Activated CD8-positive, alpha-beta memory T cell treated with anti-CD3 and anti-CD28 coated beads for 24 hours (primary cell): ENCODE data around the gene SEC63.

Source experiments
- DNase-seq: peaks from one replicate; pipeline ENCODE4 v3.0.0-alpha.2; 2020

The SEC63 gene

DNA sequence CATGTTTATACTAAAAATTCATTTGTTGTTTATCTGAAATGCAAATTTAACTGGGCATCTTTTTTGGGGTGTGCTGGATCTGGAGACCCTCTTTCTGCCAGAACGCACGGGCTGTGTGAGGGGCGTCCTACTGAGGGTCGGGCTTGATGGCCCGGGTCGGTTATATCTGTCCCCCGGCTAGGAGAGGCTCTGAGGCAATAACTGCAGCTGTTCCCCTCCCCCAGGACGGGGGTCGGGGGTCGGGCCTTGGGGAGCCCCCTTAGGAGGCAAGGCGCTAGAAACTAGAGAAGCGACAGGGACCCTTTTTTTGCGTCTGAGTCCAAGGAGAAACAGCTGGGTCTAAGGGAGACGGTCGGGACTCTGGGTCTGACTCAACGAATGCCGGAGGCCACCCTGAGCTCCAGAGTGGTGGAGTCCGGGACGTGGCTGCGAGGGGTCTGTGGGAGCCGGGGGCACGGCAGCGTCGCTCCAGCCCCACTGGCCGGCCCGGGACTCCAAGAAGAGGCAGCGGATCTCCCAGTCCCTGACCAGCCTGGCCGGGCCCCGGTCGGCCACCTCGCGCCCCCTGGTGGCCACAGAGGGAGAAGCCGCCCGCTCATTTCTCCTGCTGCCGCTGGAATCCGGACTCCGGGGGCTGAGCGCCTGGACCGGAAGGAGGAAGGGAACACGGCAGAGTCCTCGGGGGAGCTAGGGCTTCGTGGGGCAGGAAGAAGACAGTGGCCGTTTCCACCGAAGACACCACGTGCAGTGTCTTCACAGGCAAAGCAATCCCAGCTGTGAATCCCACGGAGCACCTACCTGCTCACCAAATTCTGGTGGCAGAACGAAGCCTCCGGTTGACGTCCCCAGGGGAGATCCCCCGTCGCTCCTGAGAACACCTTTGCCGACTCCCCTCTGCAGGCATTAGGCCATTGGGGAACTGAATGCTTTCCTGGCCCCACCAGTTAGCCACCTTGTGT is 109.9 kb downstream of the SEC63 start:
- peak; percentile 96 for DNase-seq

DNA sequence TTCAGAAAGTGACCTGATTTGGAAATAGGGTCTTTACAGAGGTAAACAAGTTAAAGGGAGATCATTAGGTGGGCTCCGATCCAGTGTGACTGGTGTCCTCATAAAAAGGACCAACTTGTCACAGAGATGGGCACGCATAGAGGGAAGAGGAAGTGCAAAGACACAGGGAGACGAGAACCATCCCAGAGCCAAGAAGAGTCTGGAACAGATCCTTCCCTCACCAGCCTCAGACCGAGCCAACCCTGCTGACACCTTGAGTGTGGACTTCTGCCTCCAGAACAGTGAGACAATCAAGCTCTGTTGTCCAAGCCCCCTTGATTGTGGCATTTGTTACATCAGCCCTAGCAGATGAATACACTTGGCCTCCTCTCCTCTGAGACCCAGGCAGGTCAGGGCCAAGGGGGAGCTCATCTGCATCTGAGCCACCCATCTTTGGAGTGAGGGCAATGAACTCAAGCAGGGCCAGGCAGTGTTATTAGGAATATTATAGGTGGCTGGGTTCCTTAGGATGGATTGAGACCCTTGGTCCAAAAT is 111.7 kb downstream of the SEC63 start:
- no peak for DNase-seq

DNA sequence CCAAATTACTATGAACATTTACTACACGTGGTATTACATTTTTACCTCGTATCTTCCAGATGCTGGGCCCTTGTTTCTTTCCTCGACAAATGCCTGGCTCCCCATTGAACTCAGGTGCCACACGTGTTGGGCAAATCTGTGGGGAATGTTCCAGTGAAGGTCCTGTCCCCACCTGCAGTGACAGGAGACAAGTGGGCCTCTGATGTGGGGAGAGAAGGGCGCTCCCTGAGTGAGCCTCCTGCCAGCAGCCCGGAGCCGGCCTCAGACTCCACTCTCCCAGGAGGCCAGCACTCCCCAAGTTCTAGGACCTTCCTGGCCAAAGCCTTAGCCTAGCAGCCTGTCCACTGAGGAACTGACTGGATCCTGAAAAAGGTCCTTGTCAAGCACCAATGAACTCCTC is 112.2 kb downstream of the SEC63 start:
- no peak for DNase-seq

DNA sequence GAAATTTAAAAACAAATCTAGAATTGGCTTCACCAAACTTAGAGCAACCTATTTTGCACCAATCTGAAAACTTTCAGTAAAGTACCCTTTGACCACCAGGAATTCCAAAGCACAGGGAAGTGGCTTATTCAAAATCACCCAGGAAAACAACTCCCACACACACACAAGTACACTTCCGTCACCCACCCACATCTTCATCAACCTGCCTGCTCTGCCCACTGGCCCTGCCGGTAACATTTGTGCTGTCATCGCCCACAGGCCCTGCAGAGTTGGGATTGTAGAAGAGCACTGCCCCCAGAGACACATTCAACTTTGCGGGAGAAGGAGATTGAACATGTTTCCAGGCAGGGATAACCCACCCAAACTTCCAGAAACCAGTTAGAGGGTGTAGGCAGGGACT is 114.6 kb downstream of the SEC63 start:
- no peak for DNase-seq

DNA sequence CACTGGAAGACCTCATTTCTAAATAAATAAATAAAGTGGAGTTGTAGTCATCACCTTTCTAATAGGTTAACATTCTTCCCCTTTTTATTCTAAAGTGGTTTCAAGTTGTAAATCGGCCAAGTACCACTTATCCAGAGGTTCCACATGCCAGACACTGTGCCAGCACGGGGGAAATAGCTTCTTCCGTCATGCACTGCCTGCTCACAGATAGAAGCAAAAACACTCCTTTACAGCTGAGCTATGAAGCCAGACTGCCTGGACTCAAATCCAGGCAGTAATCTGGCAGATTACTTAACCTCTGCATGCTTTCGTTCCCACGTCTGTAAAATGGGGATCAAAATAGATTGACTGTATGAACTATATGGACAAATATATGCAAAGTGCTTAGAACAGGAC is 116.7 kb downstream of the SEC63 start:
- DNase-seq, result no peak

DNA sequence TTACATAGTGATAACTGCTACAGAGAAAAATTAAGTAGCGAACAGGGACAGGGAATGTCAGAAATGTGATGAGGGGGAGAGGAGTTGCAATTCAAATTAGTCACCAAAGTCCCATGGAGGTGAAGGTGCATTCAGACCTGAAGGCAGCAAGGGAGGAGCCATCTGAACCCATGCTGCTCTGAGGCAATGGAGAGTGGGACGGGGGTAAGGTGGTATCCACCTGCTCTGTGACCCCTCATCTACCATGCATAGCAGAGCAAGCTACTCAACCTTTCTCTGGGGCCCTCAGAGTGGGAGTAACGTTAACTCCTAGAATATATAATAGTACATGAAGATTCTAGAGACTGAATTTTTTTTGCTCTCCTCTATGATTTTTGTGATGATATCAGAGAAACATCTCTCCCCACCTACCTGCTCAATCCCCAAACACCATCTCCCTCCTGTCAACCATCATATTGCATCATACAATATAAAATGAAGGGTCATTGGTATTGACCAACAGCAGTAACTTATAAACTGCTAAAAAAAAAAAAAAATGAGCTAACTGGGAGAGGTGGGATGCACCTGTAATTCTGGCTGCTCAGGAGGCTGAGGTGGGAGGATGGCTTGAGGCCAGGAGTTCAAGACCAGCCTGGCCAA is 117.3 kb downstream of the SEC63 start:
- DNase-seq, result no peak

DNA sequence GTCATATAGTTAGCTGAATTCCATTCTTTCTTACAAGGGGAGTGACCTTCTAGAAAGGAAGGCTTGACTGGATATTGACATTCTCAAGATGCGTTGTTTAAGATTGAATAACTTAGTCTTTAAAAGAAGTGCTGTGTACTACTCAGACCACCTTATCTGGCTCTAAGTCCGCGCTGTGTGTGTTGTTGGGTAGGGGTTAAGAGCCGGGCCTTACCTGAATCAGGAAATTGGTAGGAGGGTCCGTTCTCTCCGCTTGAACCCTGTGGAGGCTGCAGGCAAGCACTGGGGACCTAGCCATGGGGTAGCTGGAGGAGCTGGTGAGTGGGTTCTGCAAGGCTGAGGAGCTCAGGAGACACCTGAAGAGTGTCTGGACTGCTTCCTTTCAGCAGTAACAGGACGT is 124.9 kb downstream of the SEC63 start:
- DNase-seq, result peak; percentile 55

DNA sequence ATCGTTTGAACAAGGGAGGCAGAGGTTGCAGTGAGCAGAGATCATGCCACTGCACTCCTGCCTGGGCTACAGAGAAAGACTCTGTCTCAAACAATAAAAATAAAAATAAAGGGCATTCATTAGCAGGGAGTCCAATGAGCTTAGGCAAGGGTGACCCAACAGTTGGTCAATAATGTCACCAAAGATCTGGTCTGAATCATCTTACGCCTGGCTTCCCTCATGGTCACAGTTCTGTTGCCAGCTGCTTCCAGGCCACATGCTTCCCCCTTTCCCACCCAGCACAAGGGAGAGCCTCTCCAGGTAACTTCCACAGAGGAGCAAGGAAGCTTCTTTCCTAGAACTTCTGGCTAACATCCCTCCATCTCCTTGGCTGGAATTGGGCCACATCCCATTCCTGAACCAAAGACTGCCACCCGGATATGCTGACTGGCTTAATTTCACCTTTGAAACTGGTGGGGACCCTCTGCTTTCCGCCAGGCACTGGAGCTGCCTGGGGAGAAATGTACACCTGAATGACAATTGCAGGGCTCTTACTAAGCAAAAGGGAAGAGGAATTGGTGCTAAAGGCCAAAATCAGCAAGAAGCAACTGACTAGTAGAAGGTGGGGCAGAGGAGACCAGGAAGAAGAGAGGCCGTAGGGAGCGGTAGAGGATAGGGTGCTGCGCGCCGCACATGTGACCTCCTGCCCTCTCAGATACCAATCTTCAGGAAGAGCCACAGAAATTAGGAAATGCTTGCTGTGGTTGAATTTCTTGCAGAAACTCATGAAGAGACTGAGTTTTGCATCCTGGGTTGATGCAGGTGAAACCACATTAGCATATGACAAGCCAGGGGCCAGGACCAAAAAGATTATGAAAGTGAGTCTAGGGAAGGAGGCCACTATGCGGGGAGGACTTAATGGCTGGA is 125.6 kb downstream of the SEC63 start:
- peak; percentile 47 for DNase-seq

DNA sequence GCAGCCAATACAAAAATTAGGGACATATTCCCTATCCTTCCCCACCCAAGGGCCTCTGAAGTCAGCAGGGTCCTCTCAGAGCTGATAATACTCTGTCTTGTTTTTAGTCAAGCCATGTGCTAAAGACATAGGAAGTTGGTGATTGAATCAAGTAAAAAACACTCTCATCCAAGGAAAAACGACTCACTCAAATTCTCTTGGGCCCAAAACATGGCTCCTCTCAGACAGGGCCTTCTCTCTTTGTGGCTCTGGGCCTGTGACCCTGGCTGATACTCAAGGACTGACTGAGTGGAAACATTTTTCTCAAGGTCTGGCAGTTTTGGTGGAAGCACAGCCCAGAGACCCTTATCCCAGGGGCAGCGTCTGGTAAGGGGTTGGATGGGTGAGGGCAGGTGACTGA is 127.9 kb downstream of the SEC63 start:
- DNase-seq, result no peak

DNA sequence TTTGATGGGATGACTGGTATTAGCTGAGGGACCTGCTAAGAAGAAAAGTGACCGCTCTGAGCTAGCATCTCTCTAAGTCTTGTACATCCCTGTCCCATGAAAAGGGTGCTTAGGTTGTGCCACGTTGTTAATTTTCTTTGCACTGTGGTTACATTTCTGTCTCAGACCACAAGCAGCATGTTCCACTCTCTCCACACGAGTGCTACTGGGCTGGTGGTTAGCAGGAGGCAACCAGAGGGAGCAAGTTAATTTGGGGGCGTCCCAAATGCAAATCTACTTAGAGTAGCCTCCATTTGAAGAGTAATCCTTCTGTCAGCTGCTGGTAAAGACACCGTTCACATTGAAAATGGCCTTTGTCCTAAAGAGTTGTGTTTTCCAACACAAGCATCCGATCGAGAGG is 130.5 kb downstream of the SEC63 start:
- DNase-seq, result no peak

DNA sequence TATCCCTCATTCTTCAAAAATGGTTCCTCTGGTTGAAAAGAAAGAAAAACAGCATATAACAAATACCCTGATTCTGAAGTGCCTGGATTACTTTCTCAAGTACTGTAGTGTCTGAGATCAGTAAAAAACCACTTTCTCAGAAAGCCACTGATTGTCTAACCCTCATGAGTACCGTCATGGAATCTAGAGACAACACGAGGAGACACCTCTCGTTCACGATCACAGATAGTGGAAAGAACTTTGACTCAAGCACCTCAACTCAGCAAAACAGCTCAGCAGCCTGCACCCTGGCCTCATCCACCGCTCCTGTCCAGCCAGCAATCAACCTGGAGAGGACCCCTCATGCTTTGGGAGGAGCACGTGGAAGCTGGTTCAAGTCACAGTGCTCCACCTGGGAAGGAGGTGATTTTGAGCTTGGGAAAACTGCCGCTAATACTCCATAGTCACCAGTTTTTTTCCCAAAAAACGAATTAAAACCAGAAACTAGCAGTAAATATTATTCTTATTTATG is 134.9 kb downstream of the SEC63 start:
- DNase-seq, result peak; percentile 78

DNA sequence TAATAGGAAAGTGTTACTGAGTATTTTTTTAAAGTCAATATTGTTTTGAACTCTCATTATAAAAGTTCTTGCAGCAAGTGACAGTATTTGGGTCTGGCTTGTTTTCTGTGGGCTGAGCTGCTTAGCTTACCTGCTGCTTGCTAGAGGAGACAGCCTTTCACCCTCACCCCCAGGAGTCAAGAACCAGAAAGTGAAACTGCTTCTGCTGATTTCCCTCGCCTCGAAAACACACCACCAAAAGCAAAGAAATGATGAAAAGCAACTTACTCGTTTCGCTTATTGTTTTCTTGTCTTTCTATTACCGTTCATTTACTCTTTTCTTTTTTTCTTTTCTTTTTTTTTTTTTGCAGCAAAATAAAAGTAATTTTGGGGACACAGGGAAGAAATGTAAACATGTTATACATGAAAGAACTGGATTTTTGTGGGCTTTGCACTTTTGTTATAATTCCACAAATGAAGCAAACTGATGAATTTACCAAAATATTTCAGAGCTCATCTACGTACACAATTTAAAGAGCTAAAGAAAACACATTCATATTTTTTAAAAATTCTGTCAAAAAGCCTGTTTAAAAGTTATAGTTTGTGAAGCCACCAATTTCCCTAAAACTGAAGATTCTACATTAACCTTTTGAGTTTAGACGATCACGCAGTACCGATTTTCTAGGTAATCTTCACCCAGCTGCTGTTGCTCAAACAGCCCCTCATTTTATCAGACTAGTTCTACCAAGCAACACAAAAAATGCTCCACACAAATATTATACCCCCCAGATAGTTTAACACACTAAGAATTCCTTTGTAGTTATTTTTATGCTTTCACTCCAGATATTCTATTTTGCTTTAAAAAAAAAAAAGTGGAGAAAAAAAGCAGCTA is 135.6 kb downstream of the SEC63 start:
- peak; percentile 64 for DNase-seq

DNA sequence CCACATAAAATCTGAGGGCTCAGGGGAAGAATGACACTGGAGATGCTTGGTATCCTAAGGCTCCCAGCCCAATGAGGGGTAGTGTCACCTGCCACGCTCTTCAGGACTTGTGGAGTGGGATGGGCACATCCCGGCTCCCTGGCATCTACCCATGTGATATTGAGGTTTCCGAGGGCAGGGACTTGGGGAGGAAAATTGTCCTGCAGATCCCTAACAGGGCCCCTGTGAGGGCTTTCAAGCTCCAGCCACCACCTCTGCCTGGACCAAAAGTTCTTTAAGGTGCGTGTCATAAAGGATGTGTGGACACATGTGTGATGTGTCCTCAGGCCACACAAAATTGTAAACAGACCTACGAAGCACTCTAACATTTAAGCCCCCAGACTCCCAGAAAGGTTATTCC is 136.4 kb downstream of the SEC63 start:
- DNase-seq, result peak; percentile 57

DNA sequence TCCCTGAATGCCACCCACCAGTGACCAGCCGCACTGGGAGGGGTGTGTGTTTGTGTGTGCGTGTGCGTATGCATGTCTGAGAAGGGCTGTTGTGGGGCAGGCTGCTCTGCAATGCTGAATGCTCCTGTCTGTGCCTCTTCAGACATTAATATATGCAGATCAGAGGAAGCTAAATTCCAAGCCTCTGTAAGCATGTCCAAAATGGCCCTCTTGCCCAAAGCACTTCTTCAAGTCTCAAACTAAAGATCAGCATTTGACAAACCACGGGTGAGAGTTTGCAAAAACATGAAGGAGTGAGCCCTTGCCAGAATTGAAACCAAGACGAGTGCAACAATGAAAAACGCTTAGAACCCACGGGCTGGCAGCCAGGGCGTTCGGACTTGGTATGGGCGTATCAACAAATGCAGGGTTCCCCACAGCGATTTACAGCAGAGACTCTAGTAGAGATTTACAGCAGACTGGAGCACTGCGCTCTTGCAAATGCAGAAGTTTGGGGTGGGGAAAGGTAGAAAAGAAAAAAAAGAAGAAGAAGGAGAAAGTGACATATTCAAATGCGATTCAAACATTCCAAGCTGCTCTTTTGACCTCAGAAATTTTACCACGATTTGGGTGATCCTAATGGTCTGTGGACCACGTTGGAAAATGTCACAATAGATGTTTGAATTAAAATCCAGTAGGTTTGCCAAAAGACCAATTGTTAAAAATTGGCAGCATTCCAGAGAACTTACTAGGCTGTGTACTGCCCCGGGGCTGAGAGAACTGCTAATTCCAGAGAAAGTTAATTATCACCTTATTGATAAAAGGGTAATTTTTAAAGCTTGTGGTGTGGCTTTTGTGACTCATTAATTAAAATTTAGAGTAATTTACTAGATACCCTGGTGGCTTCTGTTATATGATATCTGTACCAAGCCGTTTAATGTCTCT is 137.4 kb downstream of the SEC63 start:
- DNase-seq, result peak; percentile 77

DNA sequence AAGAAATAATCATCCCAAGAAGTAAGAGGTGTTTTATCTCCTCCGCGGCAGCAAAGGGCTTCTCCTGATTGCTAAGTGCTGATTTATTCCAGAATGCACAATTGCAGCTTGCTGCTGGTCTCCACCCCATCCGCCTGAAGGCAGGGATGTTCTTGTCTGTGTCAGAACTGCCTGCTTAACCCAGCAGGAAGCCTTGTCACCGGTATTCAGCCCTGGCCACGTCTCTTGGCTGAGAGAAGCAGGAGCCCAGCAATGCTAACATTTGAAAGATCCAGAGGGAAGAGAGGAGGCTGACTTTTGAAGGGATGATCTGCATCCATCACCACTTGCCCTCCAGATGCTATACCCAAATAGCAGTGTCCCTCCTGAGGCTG is 138.1 kb downstream of the SEC63 start:
- peak; percentile 66 for DNase-seq

DNA sequence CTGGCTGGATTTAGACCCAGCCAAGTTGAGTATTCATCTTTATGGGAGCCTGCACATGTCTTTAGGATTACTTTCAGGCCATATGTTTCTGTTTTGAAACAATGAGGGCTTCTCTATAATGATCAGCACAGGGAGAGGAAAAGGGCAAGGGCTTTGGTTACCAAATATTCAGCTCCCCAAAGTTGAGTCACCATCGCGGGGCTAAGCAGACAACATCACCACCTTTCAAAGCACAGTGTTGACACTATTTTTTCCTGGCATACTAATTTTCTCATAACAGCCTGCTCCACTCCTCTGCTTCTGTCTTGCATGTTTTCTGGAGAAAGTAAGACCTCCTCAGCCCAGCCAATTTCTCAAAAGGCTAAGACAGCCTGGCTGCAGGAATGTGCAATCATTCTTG is 138.8 kb downstream of the SEC63 start:
- no peak for DNase-seq

DNA sequence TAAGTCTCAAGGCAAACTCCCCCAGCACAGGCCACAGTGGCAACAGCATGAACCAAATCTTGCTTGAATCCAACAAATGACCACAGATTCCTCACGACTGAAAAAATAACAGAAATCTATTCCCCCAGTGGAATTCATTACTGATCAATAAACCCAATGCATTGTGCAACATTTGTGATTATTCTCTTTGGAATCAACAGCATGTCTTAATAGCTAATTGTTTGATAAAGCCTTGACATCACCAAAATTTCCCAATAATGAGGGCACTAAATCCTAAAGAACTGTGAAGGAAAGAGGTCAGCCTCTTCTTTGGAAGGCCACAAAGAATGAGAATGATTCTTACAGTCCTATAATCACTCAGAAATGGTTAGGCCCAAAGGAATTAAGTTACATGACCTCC is 139.7 kb downstream of the SEC63 start:
- no peak for DNase-seq

DNA sequence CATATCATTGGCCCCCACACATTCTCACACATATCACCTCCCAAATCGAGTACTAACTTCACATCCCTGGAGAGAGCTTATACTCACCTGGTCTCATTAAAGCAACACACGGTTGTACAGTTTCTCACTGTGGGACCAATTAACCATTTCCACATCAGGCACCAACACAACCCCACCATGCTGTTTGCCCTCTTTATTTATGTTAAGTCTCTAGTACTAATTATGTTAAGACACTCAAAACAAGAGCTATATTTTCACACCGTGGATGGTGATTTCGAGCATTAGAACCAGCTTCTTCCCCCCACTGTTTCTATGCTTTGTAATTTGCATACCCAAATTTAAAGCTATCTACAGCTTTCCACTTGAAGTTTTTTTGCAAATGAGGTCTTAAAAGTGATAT is 140.2 kb downstream of the SEC63 start:
- peak; percentile 58 for DNase-seq
